COLO829 (cell line): ENCODE results near the gene SUPV3L1.
A peak's percentile ranks its signal among the peaks of the same experiment; 100 is the strongest.
"Not testable (repeated sequence)": the region's sequence is repeated elsewhere in the genome, so short reads cannot be mapped to it uniquely, and the experiment has no call there.

ENCODE experiments used
- DNase-seq: peaks from one replicate; pipeline ENCODE4 v3.0.0; 2012; ENCODE audit warnings: low spot score

The SUPV3L1 gene

DNA sequence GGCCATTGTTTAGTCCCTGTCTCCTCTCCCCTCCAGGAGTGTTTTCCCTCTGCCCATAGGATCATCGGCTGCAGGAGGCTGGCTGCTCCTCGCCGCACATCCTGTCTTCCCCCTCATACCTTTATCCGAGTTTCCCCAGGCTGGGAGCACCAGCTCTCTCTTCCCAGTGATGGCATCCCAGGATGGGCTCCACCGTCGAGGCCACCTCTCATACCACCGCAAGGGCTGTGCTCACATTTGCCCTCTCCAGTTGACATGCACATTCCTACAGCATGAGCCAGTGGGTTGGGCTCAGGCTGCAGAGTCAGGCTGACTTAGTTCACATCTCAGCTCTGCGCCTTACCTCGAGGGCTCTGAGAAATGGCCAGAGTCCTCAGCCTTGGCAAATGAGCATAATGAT, 52.2 kb downstream of the SUPV3L1 start:
- no peak for DNase-seq

DNA sequence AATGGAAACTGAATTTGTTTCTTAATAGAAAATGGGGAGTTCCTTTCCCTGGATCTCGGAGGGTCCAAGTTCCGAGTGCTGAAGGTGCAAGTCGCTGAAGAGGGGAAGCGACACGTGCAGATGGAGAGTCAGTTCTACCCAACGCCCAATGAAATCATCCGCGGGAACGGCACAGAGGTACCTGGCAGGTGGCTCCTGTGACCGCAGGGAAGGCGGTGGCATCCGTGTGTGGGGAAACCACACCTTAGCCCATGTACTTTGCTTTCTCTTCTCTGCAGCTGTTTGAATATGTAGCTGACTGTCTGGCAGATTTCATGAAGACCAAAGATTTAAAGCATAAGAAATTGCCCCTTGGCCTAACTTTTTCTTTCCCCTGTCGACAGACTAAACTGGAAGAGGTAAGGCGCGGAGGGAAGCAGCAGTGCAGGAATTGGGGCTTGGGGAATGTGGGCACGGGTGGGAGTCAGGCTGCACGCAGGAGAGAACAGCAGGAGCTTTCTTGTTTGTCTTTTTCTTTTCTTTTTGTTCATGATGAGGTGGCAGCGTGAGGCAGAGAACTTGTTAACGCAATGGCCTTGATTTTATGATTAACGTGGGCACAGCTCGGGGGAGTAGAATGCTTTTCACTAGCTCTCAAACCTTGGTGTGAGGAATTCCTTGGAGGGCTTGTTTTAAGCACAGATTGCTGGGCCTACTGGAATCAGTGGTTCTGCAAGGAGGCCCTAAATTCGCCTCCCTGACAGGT, 52.9 kb downstream of the SUPV3L1 start:
- no peak for DNase-seq

- no peak for DNase-seq
Observed at GRCh38 chr10:69234447-69234846, 54.4 kb downstream of the SUPV3L1 start.

- DNase-seq, result peak; percentile 78
Observed at GRCh38 chr10:69237528-69238159, 57.6 kb downstream of the SUPV3L1 start.

- DNase-seq, result no peak
Observed at GRCh38 chr10:69239136-69239535, 59.1 kb downstream of the SUPV3L1 start.

GRCh38 chr10:69239816-69240434, 59.9 kb downstream of the SUPV3L1 start:
- DNase-seq, result no peak

DNA sequence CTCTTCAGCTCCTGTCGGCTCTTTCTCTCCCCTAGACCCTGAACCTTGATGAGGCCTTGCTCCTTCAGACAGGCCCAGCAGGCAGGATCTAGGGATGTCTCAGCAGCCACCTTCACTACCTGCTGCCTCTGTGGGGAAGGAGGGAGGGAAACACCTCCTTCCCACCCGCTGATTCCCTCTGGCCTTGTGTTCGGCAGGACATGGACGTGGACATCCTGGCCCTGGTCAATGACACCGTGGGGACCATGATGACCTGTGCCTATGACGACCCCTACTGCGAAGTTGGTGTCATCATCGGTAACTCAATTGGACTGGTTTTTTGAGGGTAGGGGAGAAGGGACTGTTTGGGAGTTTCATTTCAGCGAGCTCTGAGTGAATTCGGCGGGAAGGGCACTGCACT, 60.4 kb downstream of the SUPV3L1 start:
- DNase-seq, result no peak

DNA sequence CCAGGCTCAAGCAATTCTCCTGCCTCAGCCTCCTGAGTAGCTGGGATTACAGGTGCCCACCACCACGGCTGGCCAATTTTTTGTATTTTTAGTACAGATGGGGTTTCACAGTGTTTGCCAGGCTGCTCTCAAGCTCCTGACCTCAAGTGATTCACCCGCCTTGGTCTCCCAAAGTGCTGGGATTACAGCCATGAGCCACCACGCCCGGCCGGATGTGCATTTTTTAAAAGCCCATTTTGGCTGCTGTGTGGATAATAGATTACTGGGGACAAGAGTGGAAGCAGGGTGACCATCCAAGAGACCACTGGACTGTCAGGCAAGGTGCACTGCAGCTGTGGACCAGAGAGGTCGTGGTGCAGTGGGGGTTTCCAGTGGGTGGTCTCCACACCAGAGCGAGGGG, 61.5 kb downstream of the SUPV3L1 start:
- DNase-seq, result no peak

DNA sequence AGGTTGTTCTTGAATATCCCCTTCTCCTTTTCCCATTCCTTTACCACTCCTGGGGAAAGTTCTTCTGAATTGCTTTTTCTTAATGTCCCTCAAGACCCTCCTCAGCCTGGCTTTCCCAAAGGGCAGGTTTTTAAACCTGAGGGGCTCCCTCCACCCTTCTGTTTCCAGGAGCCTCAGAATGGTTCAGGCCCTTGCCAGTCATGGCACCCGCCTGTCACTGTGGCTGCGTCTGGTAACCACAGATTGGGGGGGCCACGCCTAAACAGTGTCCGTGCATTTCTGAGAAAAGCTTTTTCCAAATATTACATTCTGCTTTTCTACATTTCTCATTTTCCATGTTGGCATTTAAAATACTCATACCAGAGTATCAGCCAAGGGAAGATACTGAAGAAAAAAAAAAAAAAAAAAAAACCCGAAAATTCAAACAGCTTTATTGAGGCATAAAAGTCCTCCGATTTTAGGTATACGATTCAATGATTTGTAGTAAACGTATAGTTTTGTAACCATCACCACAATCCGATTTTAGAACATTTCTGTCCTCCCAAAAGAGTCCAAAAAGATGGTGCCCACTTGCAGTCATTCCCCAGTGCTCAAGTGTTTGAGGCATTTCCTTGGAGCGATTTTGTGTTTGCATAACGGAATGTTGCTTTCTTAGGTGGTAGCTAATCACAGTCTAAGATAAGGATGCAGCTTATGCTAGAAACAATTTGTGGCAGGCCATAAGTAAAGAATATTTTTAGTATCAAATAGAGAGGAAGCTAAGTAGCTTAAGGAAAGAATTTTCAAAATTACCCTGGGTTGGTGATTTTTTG, 62.2 kb downstream of the SUPV3L1 start:
- DNase-seq, result no peak

GRCh38 chr10:69242852-69243212, 62.8 kb downstream of the SUPV3L1 start:
- DNase-seq, result peak; percentile 72

DNA sequence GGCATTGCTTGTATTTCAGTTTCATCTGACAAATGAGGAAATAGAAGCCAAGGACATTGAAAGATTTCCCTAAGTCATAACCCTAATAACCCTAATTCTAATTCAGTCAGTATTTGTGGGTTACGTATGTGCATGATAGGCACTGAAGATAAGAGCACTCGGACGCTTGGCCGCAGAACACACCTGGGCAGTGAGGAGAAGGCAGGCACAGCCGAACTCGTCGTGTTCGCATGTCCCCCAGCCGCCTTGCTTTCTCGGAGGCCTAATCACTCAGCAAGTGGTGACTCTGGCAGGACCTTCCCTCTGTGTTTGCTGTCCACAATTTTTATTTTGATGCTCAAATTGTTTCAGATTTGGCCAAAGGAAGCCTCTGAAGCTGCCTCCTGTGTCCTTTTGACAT, 63.8 kb downstream of the SUPV3L1 start:
- no peak for DNase-seq

DNA sequence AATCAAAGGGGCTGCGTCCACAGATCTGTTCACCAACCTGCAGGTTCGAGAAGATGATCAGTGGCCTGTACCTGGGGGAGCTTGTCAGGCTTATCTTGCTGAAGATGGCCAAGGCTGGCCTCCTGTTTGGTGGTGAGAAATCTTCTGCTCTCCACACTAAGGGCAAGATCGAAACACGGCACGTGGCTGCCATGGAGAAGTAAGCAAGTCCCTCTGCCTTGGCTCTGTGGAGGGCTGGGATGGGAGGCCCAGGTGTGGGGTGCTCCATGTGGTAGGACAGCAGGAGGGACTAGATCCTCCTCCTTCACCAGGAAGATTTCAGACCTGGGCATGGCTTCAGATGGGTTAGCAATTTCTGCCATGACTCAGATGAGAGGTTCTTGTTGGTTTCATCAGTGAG, 66.0 kb downstream of the SUPV3L1 start:
- DNase-seq, result no peak

DNA sequence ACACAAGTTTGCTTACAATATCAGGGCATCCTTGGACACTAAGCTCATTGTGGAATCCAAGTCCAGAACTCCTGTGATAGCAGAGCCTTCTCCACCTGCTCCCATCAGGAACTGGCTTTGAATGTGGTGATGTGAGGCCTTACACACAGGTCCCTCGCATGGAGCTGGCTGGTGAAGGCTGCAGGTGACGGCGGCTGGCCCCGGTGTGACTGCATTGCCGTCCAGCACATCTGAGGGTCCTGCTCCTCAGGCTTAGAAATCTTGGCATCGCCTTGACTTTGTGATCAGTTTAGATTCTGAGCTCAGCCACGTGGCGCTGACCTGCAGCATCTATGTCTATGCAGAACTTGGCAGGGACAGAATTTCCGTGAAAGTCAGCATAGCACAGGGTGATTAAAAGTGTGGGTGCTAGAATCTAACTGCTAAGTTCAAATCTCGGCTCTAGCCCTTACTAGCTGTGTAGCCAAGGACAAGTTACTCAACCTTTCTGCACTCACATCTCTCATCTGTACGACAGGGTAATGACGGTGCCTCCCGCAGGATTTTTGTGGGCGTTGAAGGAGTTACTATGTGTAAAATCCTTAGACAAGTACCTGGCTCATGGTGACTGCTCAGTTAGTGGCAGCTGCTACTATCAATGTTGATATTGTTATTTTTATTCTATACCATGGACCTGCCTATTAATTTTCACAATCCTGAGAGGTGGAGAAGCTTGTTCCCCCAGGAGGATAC, 66.7 kb downstream of the SUPV3L1 start:
- DNase-seq, result no peak

DNA sequence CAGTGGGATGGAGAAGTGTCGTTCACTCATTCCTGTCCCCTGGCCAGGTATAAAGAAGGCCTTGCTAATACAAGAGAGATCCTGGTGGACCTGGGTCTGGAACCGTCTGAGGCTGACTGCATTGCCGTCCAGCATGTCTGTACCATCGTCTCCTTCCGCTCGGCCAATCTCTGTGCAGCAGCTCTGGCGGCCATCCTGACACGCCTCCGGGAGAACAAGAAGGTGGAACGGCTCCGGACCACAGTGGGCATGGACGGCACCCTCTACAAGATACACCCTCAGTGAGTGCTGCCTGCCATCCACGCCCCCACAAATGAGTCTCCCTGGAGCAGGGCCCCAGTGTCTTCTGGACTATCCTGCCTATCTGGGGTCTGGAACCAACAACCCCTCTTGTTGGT, 67.3 kb downstream of the SUPV3L1 start:
- DNase-seq, result no peak

DNA sequence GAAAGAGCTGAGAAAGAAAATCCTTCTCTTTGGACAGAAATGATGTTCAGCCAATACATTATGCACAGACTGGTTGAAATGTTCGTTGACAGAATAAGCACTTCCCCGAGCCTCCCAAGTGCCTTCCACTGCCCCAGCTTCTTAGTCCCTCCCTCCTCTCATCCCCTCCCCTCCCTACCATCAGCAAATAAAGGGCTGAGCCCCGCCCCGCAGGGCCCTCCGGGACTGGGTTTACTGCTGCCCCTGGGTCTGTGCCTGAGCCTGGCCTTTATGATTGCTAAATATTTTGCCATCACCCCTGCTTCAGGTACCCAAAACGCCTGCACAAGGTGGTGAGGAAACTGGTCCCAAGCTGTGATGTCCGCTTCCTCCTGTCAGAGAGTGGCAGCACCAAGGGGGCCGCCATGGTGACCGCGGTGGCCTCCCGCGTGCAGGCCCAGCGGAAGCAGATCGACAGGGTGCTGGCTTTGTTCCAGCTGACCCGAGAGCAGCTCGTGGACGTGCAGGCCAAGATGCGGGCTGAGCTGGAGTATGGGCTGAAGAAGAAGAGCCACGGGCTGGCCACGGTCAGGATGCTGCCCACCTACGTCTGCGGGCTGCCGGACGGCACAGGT, 68.2 kb downstream of the SUPV3L1 start:
- DNase-seq, result no peak

GRCh38 chr10:69250041-69250440, 70.0 kb downstream of the SUPV3L1 start:
- DNase-seq, result no peak

GRCh38 chr10:69251417-69251816, 71.4 kb downstream of the SUPV3L1 start:
- DNase-seq, result not testable (repeated sequence)

DNA sequence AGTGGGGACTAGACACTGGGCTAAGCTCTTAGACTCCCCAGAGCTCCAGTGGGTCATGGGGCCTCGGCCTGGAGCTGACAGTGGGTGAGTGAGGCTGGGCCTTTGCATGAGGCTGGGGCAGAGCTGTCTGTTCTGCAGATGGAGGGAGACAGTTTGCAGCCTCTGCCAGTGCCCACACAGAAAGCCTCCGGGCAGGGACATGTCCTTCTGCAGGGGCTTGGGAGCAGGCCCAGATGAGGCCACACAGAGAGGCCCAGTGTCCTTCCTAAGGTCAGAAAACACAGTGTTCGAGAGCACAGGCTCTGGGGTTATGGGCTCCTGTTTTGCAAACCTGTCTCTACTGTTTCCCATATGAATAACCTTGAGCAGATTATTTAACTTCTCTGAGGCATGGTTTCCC, 73.1 kb downstream of the SUPV3L1 start:
- no peak for DNase-seq

DNA sequence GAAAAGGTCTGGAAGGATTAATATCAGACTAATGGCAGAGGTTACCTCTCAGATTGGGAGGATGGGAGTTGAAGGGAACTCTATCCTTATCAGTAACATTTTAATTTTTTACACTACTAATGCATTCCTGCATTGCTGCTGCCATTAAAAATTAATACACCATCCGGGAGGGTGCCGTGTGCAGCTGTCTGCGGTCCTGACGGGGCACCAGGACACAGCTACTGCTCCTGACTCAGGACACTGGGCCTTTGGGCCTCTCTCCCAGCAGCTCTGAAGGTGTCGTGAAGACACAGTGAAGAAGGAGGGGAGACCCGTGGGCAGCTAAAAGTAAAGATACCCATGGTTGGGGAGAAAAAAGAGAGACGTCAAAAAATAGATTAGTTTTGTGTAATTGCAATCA, 74.8 kb downstream of the SUPV3L1 start:
- no peak for DNase-seq
